MM.1S (cell line): ENCODE results near the gene OTP.

Experiments
- DNase-seq: peaks from one replicate; pipeline ENCODE4 v3.0.0-alpha.2; 2015
- H2AFZ ChIP-seq: fragments of 300-600 bp; sonication (generic); 2 replicates; pipeline ENCODE4 v1.6.0; 2016; ENCODE audit warnings: antibody characterized with exemption, low read length
- H3F3A ChIP-seq: fragments of 300-600 bp; sonication (generic); 2 replicates; pipeline ENCODE4 v1.6.1; 2016; ENCODE audit warnings: mild to moderate bottlenecking, antibody characterized with exemption, low read length, moderate library complexity, mixed read lengths; ENCODE audit not compliant: insufficient read depth
- H3K27ac ChIP-seq: fragments of 300-600 bp; sonication (generic); 2 replicates; pipeline ENCODE4 v1.5.1; 2016; ENCODE audit warnings: mild to moderate bottlenecking, low read length
- H3K27me3 ChIP-seq: fragments of 300-600 bp; sonication (generic); replicated peaks from 2 replicates; pipeline ENCODE4 v1.6.0; 2016; ENCODE audit warnings: low read length; ENCODE audit not compliant: insufficient read depth
- H3K36me3 ChIP-seq: fragments of 300-600 bp; sonication (generic); replicated peaks from 2 replicates; pipeline ENCODE4 v1.6.1; 2016; ENCODE audit warnings: mild to moderate bottlenecking, low read length, mixed read lengths; ENCODE audit not compliant: insufficient read depth
- H3K4me1 ChIP-seq: fragments of 300-600 bp; sonication (generic); 2 replicates; pipeline ENCODE4 v1.6.1; 2016; ENCODE audit warnings: low read length, mixed read lengths
- H3K4me2 ChIP-seq: fragments of 300-600 bp; sonication (generic); 2 replicates; pipeline ENCODE4 v1.6.0; 2016; ENCODE audit warnings: low read depth, low read length
- H3K4me3 ChIP-seq: fragments of 300-600 bp; sonication (generic); 2 replicates; pipeline ENCODE4 v1.5.1; 2016; ENCODE audit warnings: low read length, mixed read lengths
- H3K79me2 ChIP-seq: fragments of 300-600 bp; sonication (generic); 2 replicates; pipeline ENCODE4 v1.6.1; 2016; ENCODE audit warnings: mixed run types, low read length, mixed read lengths
- H3K9ac ChIP-seq: fragments of 300-600 bp; sonication (generic); 2 replicates; pipeline ENCODE4 v1.6.1; 2016; ENCODE audit warnings: low read length, mixed read lengths
- H3K9me2 ChIP-seq: fragments of 300-600 bp; sonication (generic); replicated peaks from 2 replicates; pipeline ENCODE4 v1.6.1; 2016; ENCODE audit warnings: mild to moderate bottlenecking, low read length, mixed read lengths; ENCODE audit not compliant: insufficient read depth
- H3K9me3 ChIP-seq: fragments of 300-600 bp; sonication (generic); replicated peaks from 2 replicates; pipeline ENCODE4 v1.6.1; 2016; ENCODE audit warnings: mild to moderate bottlenecking, low read length, mixed read lengths; ENCODE audit not compliant: insufficient read depth
- H4K20me1 ChIP-seq: fragments of 300-600 bp; sonication (generic); 2 replicates; pipeline ENCODE4 v1.6.1; 2016; ENCODE audit warnings: mild to moderate bottlenecking, low read length, moderate library complexity, mixed read lengths; ENCODE audit not compliant: insufficient read depth
- EZH2 ChIP-seq: fragments of 300-600 bp; sonication (generic); optimal IDR thresholded peaks from 2 replicates; pipeline ENCODE3; 2017; ENCODE audit warnings: low read depth, mild to moderate bottlenecking, antibody characterized with exemption, low read length, mixed read lengths
- EZH2phosphoT487 ChIP-seq: fragments of 300-600 bp; sonication (generic); IDR thresholded peaks from 2 replicates; pipeline ENCODE4 v1.6.1; 2018; ENCODE audit warnings: antibody characterized with exemption, low read length
- TF ChIP-seq, protein P1 (sequence below): fragments of 300-600 bp; sonication (generic); IDR thresholded peaks from 2 replicates; pipeline ENCODE4 v1.5.1; 2016; ENCODE audit warnings: antibody characterized with exemption, low read length, mixed read lengths

The OTP gene

DNA sequence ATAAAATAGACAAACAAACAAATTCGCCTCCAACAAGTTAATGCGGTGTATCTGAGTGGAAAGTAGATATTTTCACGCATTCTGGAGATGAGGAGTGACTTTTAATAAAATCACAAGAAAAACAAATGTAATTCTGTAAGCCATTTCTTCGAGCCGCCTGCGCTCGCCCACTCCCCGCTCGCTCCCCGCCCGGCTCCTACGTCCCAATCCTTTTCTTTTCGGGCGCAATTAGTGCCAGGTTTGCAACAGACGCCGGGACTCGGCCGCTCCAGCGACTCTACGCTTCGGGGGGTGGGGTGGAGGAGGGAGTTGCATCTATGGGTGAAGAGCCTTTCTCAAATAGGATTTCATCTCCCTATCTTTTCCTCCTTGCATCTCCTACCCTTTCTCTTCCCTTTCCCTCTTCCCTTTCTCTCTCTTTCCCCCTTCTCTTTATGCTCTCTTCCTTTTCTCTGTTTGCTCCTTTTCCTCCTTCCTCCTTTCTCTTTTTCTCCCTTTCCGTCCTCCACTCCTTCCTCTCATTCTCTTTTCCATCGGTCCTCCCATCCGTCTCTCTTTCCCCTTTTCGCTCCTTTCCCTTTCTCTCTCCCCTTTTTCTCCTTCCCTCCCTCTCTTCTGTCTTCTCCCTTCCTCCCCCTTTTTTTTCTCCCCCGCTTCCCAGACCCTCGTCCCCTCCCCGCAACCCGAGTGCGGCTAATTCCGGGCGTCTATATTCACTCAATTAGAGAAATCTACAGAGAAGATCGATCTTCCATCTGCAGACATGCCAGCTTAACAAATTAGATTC, 6.1 kb upstream of the OTP start:
- no peaks in the 10 kb centered on the region for H4K20me1 ChIP-seq
- TF ChIP-seq EZH2phosphoT487 (no peak), EZH2 (no peak)
- TF ChIP-seq, protein P1, sequence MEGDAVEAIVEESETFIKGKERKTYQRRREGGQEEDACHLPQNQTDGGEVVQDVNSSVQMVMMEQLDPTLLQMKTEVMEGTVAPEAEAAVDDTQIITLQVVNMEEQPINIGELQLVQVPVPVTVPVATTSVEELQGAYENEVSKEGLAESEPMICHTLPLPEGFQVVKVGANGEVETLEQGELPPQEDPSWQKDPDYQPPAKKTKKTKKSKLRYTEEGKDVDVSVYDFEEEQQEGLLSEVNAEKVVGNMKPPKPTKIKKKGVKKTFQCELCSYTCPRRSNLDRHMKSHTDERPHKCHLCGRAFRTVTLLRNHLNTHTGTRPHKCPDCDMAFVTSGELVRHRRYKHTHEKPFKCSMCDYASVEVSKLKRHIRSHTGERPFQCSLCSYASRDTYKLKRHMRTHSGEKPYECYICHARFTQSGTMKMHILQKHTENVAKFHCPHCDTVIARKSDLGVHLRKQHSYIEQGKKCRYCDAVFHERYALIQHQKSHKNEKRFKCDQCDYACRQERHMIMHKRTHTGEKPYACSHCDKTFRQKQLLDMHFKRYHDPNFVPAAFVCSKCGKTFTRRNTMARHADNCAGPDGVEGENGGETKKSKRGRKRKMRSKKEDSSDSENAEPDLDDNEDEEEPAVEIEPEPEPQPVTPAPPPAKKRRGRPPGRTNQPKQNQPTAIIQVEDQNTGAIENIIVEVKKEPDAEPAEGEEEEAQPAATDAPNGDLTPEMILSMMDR = no peak
- H3K36me3 ChIP-seq = no peaks in the 10 kb centered on the region
- peak overlapping the region; percentile 45 for H3K4me3 ChIP-seq
- no peak overlapping the region for H3K9ac ChIP-seq
- H2AFZ ChIP-seq = no peak overlapping the region
- H3K9me2 ChIP-seq = no peaks in the 10 kb centered on the region
- H3K4me2 ChIP-seq = peak overlapping the region; percentile 46; the same call in 1 of the 2 replicates
- DNase-seq = no peak
- H3F3A ChIP-seq = no peaks in the 10 kb centered on the region
- H3K9me3 ChIP-seq = no peaks in the 10 kb centered on the region
- no peak overlapping the region for H3K27ac ChIP-seq
- peaks cover 31% of the 10 kb centered on the region for H3K27me3 ChIP-seq
- no peaks in the 10 kb centered on the region for H3K4me1 ChIP-seq
- no peaks in the 10 kb centered on the region for H3K79me2 ChIP-seq

DNA sequence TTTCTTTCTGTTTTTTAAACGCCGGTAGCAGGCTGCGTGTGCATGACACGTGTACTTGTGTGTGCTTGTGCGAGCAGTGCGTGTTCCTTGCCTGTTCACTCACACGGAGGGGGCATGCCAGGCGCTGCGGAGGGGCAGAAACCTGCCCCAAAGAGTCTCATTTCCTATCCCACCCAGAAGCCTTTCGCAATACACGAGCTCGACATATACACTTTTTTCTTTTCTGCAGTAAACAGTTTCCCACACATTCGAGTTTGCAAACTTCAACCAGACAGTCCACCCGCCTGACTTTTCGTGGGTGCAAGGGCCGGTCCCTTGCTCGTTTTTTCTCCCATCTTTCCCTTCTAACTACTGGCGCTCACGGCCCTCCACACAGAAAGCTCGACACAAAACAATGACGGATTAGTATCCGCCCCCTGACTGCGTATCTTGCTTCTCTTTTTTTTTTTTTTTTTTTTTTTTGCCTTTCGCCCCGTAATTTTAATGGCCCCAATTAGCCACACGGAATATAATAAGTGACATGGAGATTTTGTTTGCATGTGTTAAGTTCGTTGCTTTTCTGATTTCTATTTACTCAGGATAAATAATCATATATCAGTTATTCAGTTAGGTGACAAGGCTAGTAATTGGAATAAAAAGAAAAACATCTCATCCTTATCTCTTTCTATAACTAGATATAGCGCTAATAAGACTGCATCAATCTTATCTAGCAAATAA, 5.3 kb upstream of the OTP start:
- DNase-seq = no peak
- no peaks in the 10 kb centered on the region for H3K9me3 ChIP-seq
- H3K9me2 ChIP-seq = no peaks in the 10 kb centered on the region
- no peak overlapping the region for H3K9ac ChIP-seq
- peaks cover 31% of the 10 kb centered on the region for H3K27me3 ChIP-seq
- H2AFZ ChIP-seq = no peak overlapping the region
- no peaks in the 10 kb centered on the region for H3K36me3 ChIP-seq
- H3K4me3 ChIP-seq = no peak overlapping the region
- no peaks in the 10 kb centered on the region for H3K79me2 ChIP-seq
- TF ChIP-seq EZH2 = no peak
- TF ChIP-seq, protein P1 = no peak
- TF ChIP-seq EZH2phosphoT487 = no peak
- no peaks in the 10 kb centered on the region for H4K20me1 ChIP-seq
- H3K27ac ChIP-seq = no peak overlapping the region
- no peak overlapping the region for H3K4me2 ChIP-seq
- no peaks in the 10 kb centered on the region for H3K4me1 ChIP-seq
- no peaks in the 10 kb centered on the region for H3F3A ChIP-seq

DNA sequence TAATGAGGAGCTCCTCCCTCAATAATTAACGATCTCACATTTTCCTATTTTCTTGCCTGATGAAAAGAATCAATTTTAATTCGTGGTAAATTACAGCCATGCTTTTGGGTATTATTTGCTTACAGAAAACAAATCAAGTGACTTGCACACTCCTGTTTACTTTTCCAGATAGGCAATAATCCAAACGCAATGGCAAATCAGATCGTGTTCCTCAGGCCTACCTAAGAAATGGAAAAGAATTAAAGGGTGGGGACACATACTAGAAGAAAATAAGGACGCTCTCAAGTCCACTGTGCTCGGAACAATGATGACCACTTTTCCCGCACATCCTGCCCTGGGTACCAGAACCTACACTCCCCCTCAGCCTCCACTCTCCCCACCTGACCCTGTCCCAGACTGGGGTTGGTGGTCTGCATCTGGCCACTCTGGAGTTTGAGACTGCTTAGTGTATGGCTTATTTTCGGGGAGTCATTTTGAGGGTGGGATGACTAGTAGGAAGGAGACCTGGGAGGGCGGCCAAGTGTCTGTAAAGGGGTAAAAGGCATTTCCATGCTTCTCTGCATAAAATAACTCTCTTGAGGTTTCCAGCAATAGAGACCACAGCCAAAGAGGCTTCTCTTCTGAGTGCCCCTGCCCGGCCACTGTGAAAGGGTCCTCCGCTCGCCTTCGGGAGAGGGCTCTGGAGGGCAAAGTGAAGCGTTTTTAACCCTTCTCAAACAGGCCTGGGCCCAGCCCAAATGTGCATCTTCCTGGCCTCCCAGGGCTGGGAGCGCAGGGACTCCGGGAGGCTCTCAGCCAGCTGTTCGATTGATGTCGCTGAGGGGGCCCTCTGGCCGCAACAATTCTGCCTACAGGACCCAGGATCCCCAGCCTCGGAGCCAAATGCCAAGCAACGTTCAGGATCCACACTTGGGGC, 4.5 kb upstream of the OTP start:
- Histone ChIP-seq H3K27me3 (peaks cover 40% of the 10 kb centered on the region), H3K4me2 (no peak overlapping the region), H2AFZ (no peak overlapping the region)

More for the DNA sequence above, 4.5 kb upstream of the OTP start:
- no peak for DNase-seq
- no peaks in the 10 kb centered on the region for H3K9me3 ChIP-seq
- no peak overlapping the region for H3K27ac ChIP-seq
- no peaks in the 10 kb centered on the region for H3K4me1 ChIP-seq
- no peaks in the 10 kb centered on the region for H3K36me3 ChIP-seq
- H3F3A ChIP-seq = no peaks in the 10 kb centered on the region
- TF ChIP-seq EZH2 (no peak), EZH2phosphoT487 (no peak)
- TF ChIP-seq, protein P1 = no peak
- no peaks in the 10 kb centered on the region for H3K9me2 ChIP-seq
- H3K9ac ChIP-seq = no peak overlapping the region
- no peak overlapping the region for H3K4me3 ChIP-seq
- H3K79me2 ChIP-seq = no peaks in the 10 kb centered on the region
- no peaks in the 10 kb centered on the region for H4K20me1 ChIP-seq
